ENCODE measurements around the gene CYTH2.
"Not testable (repeated sequence)": the region's sequence is repeated elsewhere in the genome, so short reads cannot be mapped to it uniquely, and the experiment has no call there.

CYTH2 gene

GRCh38 chr19:48478339-48479256 is 9.4 kb downstream of the CYTH2 start:
- FAIRE-seq, result no peak

DNA sequence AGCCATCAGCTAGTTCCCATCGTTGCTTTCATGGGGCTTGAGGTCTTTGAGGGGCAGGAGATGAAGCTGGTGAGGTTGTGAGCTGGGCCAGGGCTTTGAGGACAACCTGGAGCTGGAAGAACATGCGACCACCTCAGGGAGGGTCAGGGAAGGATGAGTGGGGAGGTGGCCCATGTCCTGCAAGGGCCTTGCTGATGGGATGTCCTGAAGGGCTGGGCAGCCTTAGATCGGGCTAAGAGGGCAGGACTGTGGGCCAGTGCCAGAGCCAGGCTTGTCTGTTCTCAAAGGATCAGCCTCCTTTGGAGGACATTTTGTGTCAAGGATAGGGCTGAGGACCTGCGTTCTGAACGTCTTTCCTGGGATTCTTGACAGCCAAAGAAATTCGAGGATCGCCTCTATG is 10.5 kb downstream of the CYTH2 start:
- no peak for FAIRE-seq

DNA sequence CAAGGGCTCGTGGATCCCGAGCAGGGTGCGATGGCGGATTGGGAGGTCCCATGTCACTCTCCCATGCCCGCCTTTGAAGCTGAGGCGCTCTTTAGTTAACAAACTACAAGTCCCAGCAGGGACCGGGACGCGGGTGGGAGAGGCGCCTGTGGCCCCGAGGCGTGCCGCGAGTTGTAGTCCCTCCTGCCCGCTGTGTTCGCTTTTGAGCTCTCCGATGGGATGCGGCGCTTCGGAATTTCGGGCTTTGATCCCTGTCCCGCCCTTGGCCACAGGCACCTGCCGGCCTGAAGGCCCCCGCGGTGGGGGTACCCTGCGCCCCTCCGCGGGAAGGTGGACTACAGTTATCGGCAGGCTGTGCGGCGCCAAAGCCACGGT is 11.0 kb downstream of the CYTH2 start:
- no peak for FAIRE-seq

DNA sequence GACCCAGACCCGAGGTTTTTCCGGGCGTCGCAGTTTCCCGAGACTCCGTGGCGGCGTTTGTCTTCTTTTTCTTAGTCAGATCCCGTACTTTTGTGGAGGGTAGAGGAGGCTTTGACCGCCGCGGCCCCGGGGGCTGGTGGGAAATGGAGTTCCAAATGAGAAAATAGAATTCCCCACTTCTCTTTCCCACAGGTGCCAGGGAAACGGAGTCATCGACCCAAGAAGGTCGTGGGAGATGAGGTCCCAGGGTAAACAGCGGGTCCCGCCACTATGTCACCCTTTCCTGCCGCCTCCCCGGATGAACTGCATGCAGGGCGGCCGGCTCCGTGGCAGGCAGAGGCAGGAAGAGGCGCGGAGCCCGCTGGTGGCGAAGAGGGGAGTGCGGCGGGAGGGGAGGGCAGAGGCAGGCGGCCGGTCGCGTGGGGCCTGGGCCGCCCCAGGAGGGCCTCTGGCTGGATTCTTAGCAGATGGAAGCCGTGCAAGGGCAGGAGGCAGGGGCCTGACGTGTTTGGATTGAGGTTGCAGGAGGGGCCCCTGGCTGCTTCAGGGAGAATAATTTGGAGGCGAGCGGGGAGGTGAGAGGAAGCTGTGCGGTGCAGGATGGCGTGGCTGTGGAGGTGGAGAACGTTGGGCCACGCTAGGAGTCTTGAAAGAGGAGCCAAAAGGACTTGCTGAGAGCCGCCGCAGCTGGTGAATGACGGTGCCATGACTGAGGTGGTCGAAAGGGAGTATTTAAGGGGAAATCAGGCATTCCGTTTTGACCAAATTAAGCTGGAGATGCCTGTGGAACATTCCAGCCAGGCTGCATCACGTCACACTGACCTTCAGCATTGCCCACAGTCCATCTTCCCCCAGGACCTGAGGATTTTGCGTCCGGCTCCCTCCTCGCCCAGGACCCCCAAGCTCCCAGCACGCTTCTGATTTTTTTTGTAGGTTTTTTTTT is 11.7 kb downstream of the CYTH2 start:
- FAIRE-seq, result no peak

- FAIRE-seq, result no peak
These were observed 12.9 kb downstream of the CYTH2 start for GRCh38 chr19:48481846-48482639.

DNA sequence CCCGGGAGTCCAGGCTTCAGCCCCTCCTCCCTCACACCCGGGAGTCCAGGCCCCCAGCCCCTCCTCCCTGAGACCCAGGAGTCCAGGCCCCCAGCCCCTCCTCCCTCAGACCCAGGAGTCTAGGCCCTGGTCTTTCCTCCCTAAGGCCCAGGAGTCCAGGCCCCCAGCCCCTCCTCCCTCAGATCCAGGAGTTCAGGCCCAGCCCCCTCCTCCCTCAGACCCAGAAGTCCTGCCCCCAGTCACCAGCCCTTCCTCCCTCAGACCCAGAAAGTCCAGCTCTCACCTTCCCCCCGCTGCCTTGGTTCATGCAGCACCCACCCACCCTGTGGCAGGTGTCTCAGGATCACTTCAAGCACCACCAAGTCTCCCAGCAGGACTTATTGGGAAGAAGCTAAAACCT is 14.1 kb downstream of the CYTH2 start:
- FAIRE-seq, result no peak

- no peak for FAIRE-seq
These were observed 15.2 kb downstream of the CYTH2 start for GRCh38 chr19:48484247-48484893.

GRCh38 chr19:48484931-48485612 is 15.9 kb downstream of the CYTH2 start:
- no peak for FAIRE-seq

DNA sequence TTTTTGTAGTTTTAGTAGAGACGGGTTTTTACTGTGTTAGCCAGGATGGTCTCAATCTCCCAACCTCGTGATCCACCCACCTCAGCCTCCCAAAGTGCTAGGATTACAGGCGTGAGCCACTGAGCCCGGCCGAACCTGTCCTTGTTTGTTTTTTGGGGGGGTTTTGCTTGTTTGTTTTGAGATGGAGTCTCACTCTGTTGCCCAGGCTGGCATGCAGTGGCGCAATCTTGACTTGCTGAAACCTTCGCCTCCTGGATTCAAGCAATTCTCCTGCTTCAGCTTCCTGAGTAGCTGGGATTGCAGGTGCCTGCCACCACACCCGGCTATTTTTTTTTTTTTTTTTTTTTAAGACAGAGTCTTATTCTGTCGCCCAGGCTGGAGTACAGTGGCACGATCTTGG is 17.5 kb downstream of the CYTH2 start:
- FAIRE-seq, result not testable (repeated sequence)

GRCh38 chr19:48487544-48487943 is 18.4 kb downstream of the CYTH2 start:
- no peak for FAIRE-seq

GRCh38 chr19:48487948-48488347 is 18.8 kb downstream of the CYTH2 start:
- no peak for FAIRE-seq

DNA sequence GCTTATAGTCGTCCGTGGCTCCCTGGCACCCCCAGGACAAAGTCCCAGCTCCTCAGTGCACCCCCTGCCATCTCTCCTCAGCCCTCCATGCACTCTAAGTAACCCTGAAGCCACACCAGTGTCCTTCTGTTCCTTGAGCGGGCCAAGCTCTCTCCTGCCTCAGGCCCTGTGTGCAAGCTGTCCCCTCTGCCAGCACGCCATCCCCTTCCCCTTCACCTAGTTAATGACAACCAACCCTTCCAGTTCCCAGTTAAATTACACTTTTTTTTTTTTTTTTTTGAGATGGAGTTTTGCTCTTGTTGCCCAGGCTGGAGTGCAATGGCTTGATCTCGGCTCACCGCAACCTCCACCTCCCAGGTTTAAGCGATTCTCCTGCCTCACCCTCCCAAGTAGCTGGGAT is 19.3 kb downstream of the CYTH2 start:
- not testable (repeated sequence) for FAIRE-seq

- FAIRE-seq, result no peak
These were observed 20.5 kb downstream of the CYTH2 start for GRCh38 chr19:48489608-48490216.

DNA sequence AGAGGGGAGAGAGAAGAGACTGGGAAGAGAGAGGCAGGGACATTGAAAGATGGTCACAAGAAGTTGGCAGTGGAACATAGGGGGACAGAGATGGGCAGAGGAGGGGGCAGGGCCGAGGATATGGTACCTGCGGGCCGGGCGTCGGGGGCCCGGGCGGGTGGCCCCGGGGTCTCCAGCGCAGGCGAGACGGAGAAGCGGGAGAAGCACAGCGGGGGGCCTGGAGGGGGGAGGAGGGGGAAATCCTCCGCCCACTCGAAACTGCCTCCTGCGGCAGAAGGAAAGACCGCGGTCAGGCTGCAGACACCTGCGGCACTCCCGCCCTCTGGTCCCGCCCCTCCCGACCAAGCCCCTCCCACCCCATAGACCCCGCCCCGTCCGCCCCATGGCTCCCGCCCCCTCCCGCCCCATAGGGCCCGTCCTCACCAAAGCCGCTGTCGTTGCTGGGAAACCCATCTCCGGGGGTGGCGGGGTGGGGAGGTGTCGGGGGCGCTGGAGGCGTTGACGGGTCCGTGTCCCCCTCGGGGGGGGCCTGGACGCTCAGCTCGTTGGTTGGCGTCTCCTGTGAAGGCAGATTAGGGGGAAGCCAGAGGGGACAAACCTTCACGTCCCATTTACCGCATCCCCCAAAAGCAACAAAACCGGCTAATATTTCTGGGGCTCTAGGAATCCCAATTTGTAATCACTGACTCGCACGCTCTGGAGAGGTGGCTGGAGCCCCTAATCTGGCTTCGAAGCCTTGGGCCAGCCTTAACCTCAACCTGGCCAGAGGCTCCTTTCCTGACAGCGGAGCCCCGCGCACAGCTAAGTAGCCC is 22.0 kb downstream of the CYTH2 start:
- FAIRE-seq, result no peak

DNA sequence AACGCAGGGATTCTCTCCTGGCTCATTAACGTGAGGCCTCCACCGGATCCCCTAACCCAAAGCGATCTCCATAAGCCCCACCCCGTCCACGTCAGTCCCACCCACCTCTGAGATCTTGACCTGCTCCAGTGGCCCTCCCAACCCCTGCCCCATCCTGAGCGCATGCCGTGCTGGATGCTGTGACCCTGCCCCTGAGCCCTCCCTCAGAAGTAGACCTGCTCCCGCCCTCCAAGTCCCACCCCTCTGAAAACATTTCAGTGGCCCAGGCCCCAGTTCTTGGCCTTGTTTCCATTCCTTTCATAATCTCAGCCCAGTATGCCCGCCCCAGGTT is 22.6 kb downstream of the CYTH2 start:
- FAIRE-seq, result no peak

DNA sequence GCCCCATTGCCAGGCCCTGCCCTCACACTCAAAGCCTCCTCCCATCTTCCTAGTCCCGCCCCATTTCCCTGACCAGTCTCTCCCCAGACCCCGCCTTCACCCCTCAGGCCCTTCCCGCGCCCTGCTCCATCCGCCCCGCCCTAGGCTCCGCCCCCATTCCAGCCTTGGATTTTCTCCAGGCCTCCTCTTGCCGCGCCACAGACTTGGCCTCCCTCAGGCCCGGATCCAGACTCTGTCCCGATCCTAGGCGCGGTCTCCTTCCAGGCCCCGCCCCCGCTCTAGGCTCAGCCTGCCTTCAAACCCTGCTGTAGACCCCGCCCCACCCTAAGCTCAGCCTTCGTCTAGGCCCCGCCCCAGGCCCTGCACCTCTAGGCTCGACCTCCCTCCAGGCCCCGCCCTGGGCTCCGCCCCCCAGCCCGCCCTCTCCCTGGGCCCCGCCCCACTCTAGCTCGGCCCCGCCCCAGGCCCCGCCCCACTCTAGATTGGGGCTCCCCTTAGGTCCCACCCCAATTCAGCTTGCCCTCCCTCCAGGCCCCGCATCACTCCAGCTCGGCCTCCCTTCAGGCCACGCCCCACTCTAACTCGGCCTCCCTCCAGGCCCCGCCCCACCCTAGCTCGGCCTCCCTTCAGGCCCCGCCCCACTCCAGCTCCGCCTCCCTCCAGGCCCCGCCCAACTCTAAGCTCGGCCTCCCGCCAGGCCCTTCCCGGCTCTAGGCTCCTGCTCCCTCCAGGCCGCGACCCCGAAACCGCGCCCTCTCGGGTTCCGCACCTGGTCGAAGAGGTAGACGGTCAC is 24.0 kb downstream of the CYTH2 start:
- FAIRE-seq, result no peak

GRCh38 chr19:48493718-48494401 is 24.7 kb downstream of the CYTH2 start:
- no peak for FAIRE-seq

DNA sequence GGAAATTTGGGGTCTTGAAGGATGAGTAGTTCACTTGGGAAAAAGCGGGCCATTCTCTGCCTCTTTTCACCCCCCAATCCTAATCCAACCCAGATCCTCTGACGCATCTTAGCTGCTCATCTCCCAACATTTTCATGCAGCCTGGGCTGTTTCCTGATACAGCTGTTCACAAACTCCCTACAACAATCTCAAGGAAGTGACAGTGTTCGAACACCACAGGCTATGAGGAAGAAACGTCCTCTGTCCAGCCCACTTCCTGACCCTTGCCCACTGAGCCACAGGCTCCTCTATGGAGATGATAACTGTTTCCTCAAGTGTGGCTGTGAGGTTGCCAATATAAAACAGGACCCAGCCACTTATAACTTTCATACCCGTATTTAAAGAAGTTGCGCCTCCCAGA is 26.2 kb downstream of the CYTH2 start:
- FAIRE-seq, result no peak
